RWPE2 (cell line): ENCODE measurements around the gene CADPS.

Experiments used
- ATAC-seq: fragments of 200-7000 bp; cut with Tn5 transposase; 3 replicates; pipeline ENCODE4 v1.9.1; 2021; ENCODE audit warnings: low read depth
- DNase-seq: peaks from one replicate; pipeline ENCODE4 v3.0.0-alpha.2; 2020; ENCODE audit warnings: low spot score
- H3K27ac ChIP-seq: fragments of 450-650 bp; 2 replicates; pipeline ENCODE4 v1.5.1; 2017; ENCODE audit warnings: mild to moderate bottlenecking; ENCODE audit not compliant: poor library complexity, severe bottlenecking
- H3K27me3 ChIP-seq: fragments of 250-450 bp; sonication (Bioruptor Pico); 2 replicates; pipeline ENCODE4 v1.5.1; 2021; ENCODE audit warnings: mild to moderate bottlenecking, moderate library complexity; ENCODE audit not compliant: insufficient read depth, poor library complexity, severe bottlenecking
- H3K36me3 ChIP-seq: fragments of 250-450 bp; sonication (Bioruptor Pico); 2 replicates; pipeline ENCODE4 v1.5.1; 2020; ENCODE audit warnings: low read depth, mild to moderate bottlenecking, moderate library complexity
- H3K4me1 ChIP-seq: fragments of 250-450 bp; sonication (Bioruptor Pico); 2 replicates; pipeline ENCODE4 v1.5.1; 2021; ENCODE audit warnings: mild to moderate bottlenecking, moderate library complexity; ENCODE audit not compliant: insufficient read depth, poor library complexity, severe bottlenecking
- H3K4me3 ChIP-seq: fragments of 250-450 bp; sonication (Bioruptor Pico); 2 replicates; pipeline ENCODE4 v1.5.1; 2021; ENCODE audit warnings: mild to moderate bottlenecking, moderate library complexity; ENCODE audit not compliant: severe bottlenecking
- H3K9me3 ChIP-seq: fragments of 250-450 bp; sonication (Bioruptor Pico); 2 replicates; pipeline ENCODE4 v1.5.1; 2021; ENCODE audit warnings: mild to moderate bottlenecking, moderate library complexity; ENCODE audit not compliant: severe bottlenecking
- TF ChIP-seq, protein P1 (sequence below): fragments of 450-650 bp; IDR thresholded peaks from one replicate; pipeline ENCODE4 v1.5.1; 2017; ENCODE audit warnings: mild to moderate bottlenecking, moderate library complexity; ENCODE audit not compliant: poor library complexity, severe bottlenecking

Gene CADPS

GRCh38 chr3:62387251-62387650, 488.0 kb downstream of the CADPS start:
- Histone ChIP-seq H3K4me1 (no peaks in the 10 kb centered on the region), H3K27ac (no peak overlapping the region), H3K4me3 (no peak overlapping the region), H3K9me3 (no peaks in the 10 kb centered on the region), H3K27me3 (peaks cover 25% of the 10 kb centered on the region), H3K36me3 (no peaks in the 10 kb centered on the region)
- TF ChIP-seq, protein P1, sequence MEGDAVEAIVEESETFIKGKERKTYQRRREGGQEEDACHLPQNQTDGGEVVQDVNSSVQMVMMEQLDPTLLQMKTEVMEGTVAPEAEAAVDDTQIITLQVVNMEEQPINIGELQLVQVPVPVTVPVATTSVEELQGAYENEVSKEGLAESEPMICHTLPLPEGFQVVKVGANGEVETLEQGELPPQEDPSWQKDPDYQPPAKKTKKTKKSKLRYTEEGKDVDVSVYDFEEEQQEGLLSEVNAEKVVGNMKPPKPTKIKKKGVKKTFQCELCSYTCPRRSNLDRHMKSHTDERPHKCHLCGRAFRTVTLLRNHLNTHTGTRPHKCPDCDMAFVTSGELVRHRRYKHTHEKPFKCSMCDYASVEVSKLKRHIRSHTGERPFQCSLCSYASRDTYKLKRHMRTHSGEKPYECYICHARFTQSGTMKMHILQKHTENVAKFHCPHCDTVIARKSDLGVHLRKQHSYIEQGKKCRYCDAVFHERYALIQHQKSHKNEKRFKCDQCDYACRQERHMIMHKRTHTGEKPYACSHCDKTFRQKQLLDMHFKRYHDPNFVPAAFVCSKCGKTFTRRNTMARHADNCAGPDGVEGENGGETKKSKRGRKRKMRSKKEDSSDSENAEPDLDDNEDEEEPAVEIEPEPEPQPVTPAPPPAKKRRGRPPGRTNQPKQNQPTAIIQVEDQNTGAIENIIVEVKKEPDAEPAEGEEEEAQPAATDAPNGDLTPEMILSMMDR: no peak
- DNase-seq: no peak
- no peak for ATAC-seq

DNA sequence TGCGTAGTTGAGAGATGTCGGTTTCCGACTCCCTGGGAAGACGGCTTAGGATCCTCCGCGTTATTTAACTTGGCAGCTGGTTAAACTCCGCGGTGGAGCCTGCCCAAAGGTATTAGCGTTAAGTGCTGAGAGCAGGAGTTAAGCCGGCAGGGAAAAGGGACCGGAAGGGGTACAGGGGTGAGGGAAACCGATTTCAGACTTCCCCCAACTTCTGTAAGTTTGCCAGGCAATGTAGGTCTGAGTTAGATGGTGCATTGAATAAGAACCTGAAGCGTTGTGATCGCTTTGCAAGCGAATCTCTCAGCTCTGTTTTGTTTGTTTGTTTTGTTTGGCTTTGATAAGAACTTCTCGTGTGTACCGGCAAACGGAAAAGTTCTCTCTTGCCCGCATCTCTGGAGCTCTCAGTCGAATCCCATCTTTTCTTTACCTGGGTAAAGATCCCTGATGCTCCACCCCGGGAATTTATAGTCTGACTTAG, 495.9 kb downstream of the CADPS start:
- Histone ChIP-seq H3K27ac (no peak overlapping the region), H3K36me3 (no peaks in the 10 kb centered on the region), H3K4me3 (no peak overlapping the region), H3K4me1 (no peaks in the 10 kb centered on the region), H3K9me3 (no peaks in the 10 kb centered on the region), H3K27me3 (peaks cover 88% of the 10 kb centered on the region)
- TF ChIP-seq, protein P1: no peak
- no peak for DNase-seq
- ATAC-seq: no peak

- no peaks in the 10 kb centered on the region for H3K4me1 ChIP-seq
- H3K27me3 ChIP-seq: peaks cover 92% of the 10 kb centered on the region
- H3K9me3 ChIP-seq: no peaks in the 10 kb centered on the region
- DNase-seq: no peak
- H3K36me3 ChIP-seq: no peaks in the 10 kb centered on the region
- no peak overlapping the region for H3K27ac ChIP-seq
- H3K4me3 ChIP-seq: no peak overlapping the region
- ATAC-seq: no peak
- TF ChIP-seq, protein P1: no peak
Observed at GRCh38 chr3:62378921-62379320, 496.3 kb downstream of the CADPS start.

GRCh38 chr3:62378311-62378789, 496.9 kb downstream of the CADPS start:
- no peak for DNase-seq
- TF ChIP-seq, protein P1: no peak
- H3K27me3 ChIP-seq: peaks cover 98% of the 10 kb centered on the region
- H3K4me3 ChIP-seq: no peak overlapping the region
- no peaks in the 10 kb centered on the region for H3K36me3 ChIP-seq
- no peak for ATAC-seq
- H3K9me3 ChIP-seq: no peaks in the 10 kb centered on the region
- no peaks in the 10 kb centered on the region for H3K4me1 ChIP-seq
- H3K27ac ChIP-seq: no peak overlapping the region

DNA sequence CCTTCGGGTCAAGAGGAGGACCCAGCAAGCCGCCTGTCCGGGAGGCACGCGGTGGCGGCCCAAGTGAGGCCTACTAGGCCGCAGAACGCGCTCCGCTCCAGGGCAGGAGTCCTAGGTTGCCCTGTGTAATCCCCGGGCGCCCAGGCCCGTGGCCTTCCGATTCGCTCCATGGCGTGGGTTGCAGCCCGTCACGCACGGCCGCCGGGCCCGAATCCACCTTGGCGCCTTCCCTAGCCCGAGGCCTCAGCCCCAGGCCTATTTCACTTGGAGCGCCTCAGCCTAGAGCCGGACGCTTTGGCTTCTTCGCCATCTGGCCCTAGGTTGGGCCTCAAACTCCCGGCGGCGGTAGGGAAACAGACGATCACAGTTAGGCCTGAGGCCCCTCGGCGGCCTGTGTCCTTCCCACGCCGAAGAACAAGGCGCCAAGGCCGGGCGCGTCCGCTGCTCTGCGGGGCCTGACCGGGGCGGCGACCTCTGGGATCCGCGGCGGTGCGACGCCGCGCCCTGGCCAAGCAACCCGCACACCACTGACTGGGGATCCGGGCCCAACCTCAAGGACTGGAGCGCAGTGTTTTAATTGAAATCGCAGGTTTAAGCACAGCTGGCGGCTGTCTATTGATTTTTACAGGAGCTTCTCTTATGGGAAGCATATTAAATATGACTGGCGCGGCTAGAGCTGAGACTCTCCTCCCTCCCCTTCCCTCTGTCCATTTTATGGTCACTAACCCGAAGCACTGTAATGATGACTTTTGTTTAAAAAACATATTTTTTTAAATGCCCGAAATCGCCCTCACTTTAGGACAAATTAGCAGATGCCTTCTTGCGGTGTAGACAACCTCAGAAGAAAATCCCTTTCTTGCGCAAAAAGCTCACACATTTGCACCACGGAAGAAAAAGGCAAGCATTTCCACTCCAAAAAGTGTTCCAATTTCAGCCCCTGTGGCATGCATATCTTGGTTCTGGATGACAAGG, 498.0 kb downstream of the CADPS start:
- no peak overlapping the region for H3K4me3 ChIP-seq
- no peaks in the 10 kb centered on the region for H3K9me3 ChIP-seq
- ATAC-seq: no peak
- TF ChIP-seq, protein P1: no peak
- peaks cover 100% of the 10 kb centered on the region for H3K27me3 ChIP-seq
- no peak overlapping the region for H3K27ac ChIP-seq
- H3K4me1 ChIP-seq: no peaks in the 10 kb centered on the region
- no peaks in the 10 kb centered on the region for H3K36me3 ChIP-seq
- DNase-seq: no peak
